Kidney capillary endothelial cell (primary cell): ENCODE data around the gene MMP23B.
A peak's percentile ranks its signal among the peaks of the same experiment; 100 is the strongest.
"Not testable (repeated sequence)": the region's sequence is repeated elsewhere in the genome, so short reads cannot be mapped to it uniquely, and the experiment has no call there.

Experiments used
- DNase-seq: peaks from one replicate; pipeline ENCODE4 v3.0.0-alpha.2; 2018; ENCODE audit warnings: low spot score

The MMP23B gene

GRCh38 chr1:1669468-1670440 is 37.8 kb downstream of the MMP23B start:
- peak; percentile 33 for DNase-seq

- DNase-seq, result no peak
Observed at GRCh38 chr1:1670866-1671265, 38.9 kb downstream of the MMP23B start.

- no peak for DNase-seq
Observed at GRCh38 chr1:1671365-1672119, 39.6 kb downstream of the MMP23B start.

- DNase-seq, result no peak
Observed at GRCh38 chr1:1672181-1672965, 40.4 kb downstream of the MMP23B start.

DNA sequence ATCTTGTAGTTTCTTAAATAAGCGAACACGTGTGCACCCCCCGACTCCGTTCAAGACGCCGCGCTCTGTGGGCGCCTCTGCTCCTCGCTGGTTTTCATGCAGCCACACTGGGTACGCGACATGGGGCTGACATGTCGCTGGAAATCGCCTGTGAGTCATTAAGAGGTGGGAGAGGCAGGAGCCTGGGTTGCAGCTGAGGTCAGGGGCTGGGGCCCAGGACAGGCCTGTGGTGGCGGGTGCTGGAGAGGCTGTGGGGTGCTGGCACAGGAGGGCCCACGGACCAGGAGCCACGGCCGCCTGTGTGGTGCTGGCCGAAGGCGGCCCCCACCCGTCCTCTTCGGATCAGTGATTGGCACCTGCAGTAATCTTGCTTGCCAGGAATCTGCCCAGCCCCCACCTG is 42.8 kb downstream of the MMP23B start:
- not testable (repeated sequence) for DNase-seq

GRCh38 chr1:1675218-1675617 is 43.2 kb downstream of the MMP23B start:
- not testable (repeated sequence) for DNase-seq

DNA sequence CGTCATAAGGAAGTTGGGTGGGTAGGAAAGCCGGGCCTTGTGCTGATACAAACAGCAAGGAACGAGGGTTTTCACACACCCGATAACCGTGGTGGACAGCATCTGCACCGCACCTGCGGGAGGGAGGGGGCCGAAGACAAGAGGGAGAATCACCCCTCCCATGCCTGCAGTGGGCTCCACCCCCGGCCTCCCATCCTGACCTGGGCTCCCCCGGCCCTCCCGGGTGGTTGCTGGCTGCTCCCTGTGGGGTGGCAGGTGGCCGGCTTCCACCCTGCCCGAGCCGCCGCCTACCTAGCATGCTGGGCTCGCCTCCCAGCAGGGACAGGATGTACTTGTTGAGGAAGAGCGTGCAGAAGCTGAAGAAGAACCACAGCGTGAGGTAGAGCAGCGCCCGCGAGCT is 44.1 kb downstream of the MMP23B start:
- DNase-seq, result not testable (repeated sequence)

DNA sequence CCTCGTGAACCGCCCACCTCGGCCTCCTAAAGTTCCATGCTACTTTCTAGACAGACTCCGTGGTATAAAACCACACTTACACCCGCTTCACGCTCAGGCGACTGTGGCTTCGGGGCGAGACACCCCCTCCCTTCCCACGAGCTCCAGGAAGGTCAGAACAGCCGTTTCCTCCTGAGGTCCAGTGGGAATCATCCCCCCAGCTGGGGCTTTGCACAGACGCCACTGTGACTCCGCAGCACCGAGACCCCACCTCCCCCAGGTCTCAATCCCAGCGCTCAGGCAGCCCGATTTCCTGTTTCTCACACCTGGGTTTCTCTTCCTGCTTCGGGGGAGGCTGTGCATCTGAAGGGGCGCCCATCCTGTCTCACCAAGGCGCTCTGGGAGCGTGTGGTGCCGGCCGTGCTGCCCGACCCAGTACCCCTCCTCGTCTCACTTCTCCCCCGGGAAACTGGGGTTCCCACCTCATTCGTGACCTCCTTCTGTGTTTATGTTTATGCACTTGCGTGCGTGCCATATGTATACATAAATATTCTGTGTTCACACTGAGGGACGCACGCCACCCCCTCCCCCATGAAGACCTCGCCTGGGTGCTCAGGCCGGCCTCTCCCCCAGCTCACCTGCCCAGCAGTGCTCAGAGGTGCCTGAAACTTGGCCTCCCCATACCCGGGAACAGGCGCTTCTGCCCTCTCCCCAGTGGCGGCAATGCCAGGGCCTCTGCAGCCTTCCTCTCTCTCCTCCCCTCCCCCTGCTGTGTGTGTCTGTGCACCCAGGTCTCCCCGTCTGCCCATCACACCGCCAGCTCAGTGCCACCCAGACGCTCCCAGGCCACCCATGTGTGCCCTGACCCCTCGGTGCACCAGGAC is 46.0 kb downstream of the MMP23B start:
- DNase-seq, result peak; percentile 68

- peak; percentile 19 for DNase-seq
Observed at GRCh38 chr1:1678581-1679380, 46.8 kb downstream of the MMP23B start.

DNA sequence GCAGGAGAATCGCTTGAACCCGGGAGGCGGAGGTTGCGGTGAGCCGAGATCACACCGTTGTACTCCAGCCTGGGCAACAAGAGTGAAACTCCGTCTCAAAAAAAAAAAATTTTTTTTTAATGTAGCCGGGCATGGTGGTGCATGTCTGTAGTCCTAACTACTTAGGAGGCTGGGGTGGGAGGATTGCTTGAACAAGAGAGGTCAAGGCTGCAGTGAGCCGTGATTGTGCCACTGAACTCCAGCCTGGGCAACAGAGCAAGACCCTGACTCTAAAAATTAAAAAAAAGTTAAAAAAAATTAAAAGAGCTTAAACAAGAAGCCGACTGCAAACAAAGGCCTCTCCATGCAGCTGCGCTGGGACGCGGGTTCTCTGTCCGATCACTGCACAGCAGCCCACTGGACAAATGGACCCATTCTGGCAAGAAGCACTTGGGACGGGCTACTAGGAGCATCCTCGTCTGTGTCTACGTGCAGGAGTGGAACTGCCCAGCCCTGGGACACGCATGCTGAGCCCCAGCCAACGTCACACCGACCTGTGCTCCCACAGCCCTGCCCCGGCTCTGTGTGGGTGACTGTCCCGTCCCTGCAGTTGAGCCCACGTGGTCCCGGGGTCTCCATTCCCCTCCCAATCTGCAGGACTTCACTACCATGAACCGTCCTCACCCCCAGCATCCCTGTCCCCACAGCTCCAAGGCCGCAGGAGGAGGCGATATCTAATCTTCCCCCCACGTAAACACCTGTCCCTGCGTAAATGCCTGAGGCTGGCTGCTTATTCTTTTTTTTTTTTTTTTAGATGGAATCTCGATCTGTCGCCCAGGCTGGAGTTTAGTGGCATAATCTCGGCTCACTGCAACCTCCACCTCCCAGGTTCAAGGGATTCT is 48.3 kb downstream of the MMP23B start:
- no peak for DNase-seq

GRCh38 chr1:1680912-1681273 is 48.9 kb downstream of the MMP23B start:
- DNase-seq, result no peak

- no peak for DNase-seq
Observed at GRCh38 chr1:1683104-1683905, 51.3 kb downstream of the MMP23B start.
